Thyroid gland (tissue), 4 donors: Measurements from ENCODE around the gene EIF3L. TPM values are rescaled to one million over a fixed set of nuclear protein-coding genes. Genes with fewer than 3 reads are reported as not detected.

ENCODE experiments used
- DNase-seq, 2 donors: peaks; one replicate each; pipeline ENCODE4 v3.0.0-alpha.2; 2019
- H3K27ac ChIP-seq, 3 donors: fragments of 200-600 bp; sonication (generic); 1 replicate in 2 of 3; 2 replicates in 1 of 3; pipeline ENCODE4 v1.5.1; 2016 to 2019; ENCODE audit warnings: mild to moderate bottlenecking in 1 of 3, moderate library complexity in 1 of 3
- H3K27me3 ChIP-seq: fragments of 200-600 bp; sonication (generic); one replicate; pipeline ENCODE4 v1.5.1; 2019
- H3K36me3 ChIP-seq, 2 donors: fragments of 200-600 bp; sonication (generic); one replicate each; pipeline ENCODE4 v1.5.1; 2016 to 2019
- H3K4me1 ChIP-seq, 2 donors: fragments of 200-600 bp; sonication (generic); one replicate each; pipeline ENCODE4 v1.5.1; 2017 to 2019
- H3K4me3 ChIP-seq, 3 donors: fragments of 200-600 bp; sonication (generic); replicated peaks in 1 of 3; 1 replicate in 2 of 3; 2 replicates in 1 of 3; pipeline ENCODE4 v1.5.1; 2016; ENCODE audit warnings: mild to moderate bottlenecking in 1 of 3
- H3K9me3 ChIP-seq: fragments of 200-600 bp; sonication (generic); one replicate; pipeline ENCODE4 v1.5.1; 2017
- POLR2A ChIP-seq, 2 donors: fragments of 450-650 bp; IDR thresholded peaks; one replicate each; pipeline ENCODE4 v1.6.1; 2017; ENCODE audit warnings: antibody characterized with exemption in 2 of 2, mild to moderate bottlenecking in 2 of 2, moderate library complexity in 1 of 2
- WGBS, 2 donors: methylation state at CpG; one replicate each; pipeline ENCODE4 v1.1.5; 2017; 5-methylcytosine and 5-hydroxymethylcytosine counted together
- intact Hi-C: fragments of 100-400 bp; cut with DNase I; formaldehyde crosslinking; loops from one replicate; pipeline ENCODE4 v1.15.1; 2023
- total RNA-seq, 4 donors: library from RNA; depleted of rRNA; stranded (reverse); fragments of >200 nt; gene quantifications; one replicate each; pipeline ENCODE4 v1.2.3, GENCODE V29; 2016
- TF ChIP-seq, protein P1 (sequence below), 6 experiments: fragments of 200-600 bp in 3 of 6; fragments of 450-650 bp in 3 of 6; sonication (generic) in 3 of 6; IDR thresholded peaks; one replicate each; pipeline ENCODE4 v1.5.1; 2016 to 2019; ENCODE audit warnings: antibody characterized with exemption in 6 of 6, mild to moderate bottlenecking in 2 of 6, inconsistent platforms in 1 of 6, moderate library complexity in 1 of 6

EIF3L gene
- total RNA-seq, 4 donors from 2014 or later: 423 to 557 (median 455) TPM

DNA sequence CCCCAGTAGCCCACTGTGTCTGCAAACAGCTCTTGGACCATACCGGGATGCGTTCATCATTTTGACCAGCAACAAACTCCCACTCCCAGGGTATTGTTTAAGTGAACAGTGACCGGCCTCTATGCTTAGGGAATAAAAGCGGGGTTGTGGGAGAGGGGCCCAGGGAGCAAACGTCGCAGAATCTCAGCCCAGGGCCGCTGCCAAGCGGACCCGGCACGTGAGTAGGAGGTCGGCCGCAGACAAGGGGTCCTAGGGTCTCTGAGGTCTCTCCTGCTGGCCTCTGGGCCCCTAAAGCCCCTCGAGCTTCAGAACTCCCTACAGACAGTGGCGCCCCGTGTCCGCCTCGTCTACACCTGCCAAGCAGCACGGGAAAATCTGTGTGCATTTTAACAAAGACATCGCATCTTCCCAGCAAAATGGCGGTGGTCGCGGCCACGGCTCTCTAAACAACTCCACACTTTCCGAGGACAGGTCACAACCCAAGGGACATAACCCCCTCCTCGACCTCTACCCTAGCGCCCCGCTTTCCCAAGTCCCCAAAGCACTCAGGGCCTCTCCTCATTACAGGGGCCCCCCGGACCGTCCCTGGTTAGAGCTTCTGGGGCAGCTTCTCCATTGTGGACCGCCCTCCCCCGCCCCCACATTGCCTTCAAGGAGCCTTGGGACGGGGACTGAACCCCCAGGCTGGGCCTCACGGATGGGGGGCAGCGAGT, 45.4 kb upstream of the EIF3L start:
- Histone ChIP-seq H3K27ac (peak overlapping the region in 1 of 3 donors; percentile 83), H3K4me3 (peak overlapping the region in 1 of 3 donors; percentile 34), H3K27me3 (no peaks in the 10 kb centered on the region), H3K4me1 (peaks cover 34 to 47% of the 10 kb centered on the region in 2 donors), H3K36me3 (no peaks in the 10 kb centered on the region), H3K9me3 (no peaks in the 10 kb centered on the region)
- intact Hi-C loops: no loop called here
- DNase-seq: no peak
- TF ChIP-seq, protein P1, sequence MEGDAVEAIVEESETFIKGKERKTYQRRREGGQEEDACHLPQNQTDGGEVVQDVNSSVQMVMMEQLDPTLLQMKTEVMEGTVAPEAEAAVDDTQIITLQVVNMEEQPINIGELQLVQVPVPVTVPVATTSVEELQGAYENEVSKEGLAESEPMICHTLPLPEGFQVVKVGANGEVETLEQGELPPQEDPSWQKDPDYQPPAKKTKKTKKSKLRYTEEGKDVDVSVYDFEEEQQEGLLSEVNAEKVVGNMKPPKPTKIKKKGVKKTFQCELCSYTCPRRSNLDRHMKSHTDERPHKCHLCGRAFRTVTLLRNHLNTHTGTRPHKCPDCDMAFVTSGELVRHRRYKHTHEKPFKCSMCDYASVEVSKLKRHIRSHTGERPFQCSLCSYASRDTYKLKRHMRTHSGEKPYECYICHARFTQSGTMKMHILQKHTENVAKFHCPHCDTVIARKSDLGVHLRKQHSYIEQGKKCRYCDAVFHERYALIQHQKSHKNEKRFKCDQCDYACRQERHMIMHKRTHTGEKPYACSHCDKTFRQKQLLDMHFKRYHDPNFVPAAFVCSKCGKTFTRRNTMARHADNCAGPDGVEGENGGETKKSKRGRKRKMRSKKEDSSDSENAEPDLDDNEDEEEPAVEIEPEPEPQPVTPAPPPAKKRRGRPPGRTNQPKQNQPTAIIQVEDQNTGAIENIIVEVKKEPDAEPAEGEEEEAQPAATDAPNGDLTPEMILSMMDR (IDR thresholded peaks at IDR 0.05): no peak
- TF ChIP-seq POLR2A (IDR thresholded peaks at IDR 0.05): no peak
- 56 to 60% methylated on average over 34 of the region's 34 CpGs for WGBS, 2 donors

- TF ChIP-seq, protein P1 (IDR thresholded peaks at IDR 0.05): no peak
- TF ChIP-seq POLR2A (IDR thresholded peaks at IDR 0.05): no peak
- intact Hi-C loops: no loop called here
Measured at GRCh38 chr22:37804352-37804880, 44.8 kb upstream of the EIF3L start.

GRCh38 chr22:37804881-37805809, 44.1 kb upstream of the EIF3L start:
- Histone ChIP-seq H3K36me3 (no peaks in the 10 kb centered on the region), H3K4me1 (peaks cover 30 to 46% of the 10 kb centered on the region in 2 donors), H3K9me3 (no peaks in the 10 kb centered on the region), H3K27ac (peak overlapping the region; percentile 77 to 91 (median 83)), H3K4me3 (peak overlapping the region; percentile 22 to 43 (median 34)), H3K27me3 (no peaks in the 10 kb centered on the region)
- intact Hi-C loops: no loop called here
- WGBS, 2 donors: 1% methylated on average over 25 to 30 of the region's 87 CpGs
- peak; percentile 87 to 88 for DNase-seq
- TF ChIP-seq, protein P1 (IDR thresholded peaks at IDR 0.05): no peak
- peak in 1 of 2 donors; percentile 84 for TF ChIP-seq POLR2A (IDR thresholded peaks at IDR 0.05)

More at GRCh38 chr22:37804352-37804880, 44.8 kb upstream of the EIF3L start:
- no peak for DNase-seq
- 4 to 13% methylated on average over 18 to 28 of the region's 29 CpGs for WGBS, 2 donors
- H3K27ac ChIP-seq: peak overlapping the region; percentile 40 to 83 (median 77)
- no peaks in the 10 kb centered on the region for H3K27me3 ChIP-seq
- peaks cover 30 to 46% of the 10 kb centered on the region in 2 donors for H3K4me1 ChIP-seq
- no peaks in the 10 kb centered on the region for H3K9me3 ChIP-seq
- H3K4me3 ChIP-seq: peak overlapping the region in 2 of 3 donors; percentile 22 to 34
- H3K36me3 ChIP-seq: no peaks in the 10 kb centered on the region

- no peak for DNase-seq
- peak overlapping the region; percentile 77 to 91 (median 83) for H3K27ac ChIP-seq
- peaks cover 26 to 42% of the 10 kb centered on the region in 2 donors for H3K4me1 ChIP-seq
- H3K9me3 ChIP-seq: no peaks in the 10 kb centered on the region
- H3K27me3 ChIP-seq: no peaks in the 10 kb centered on the region
- no peaks in the 10 kb centered on the region for H3K36me3 ChIP-seq
- 34 to 36% methylated on average over 10 of the region's 10 CpGs for whole genome bisulfite sequencing, 2 donors
- intact Hi-C loops: no loop called here
- H3K4me3 ChIP-seq: peak overlapping the region; percentile 34 to 43 (median 34)
- no peak for TF ChIP-seq POLR2A (IDR thresholded peaks at IDR 0.05)
- TF ChIP-seq, protein P1 (IDR thresholded peaks at IDR 0.05): no peak
Measured at GRCh38 chr22:37805810-37806277, 43.4 kb upstream of the EIF3L start.
